ENCODE measurements around the gene TTYH3.

The TTYH3 gene

GRCh38 chr7:2710901-2711551 lies 79.2 kb downstream of the TTYH3 start:
- Mint-ChIP-seq H3K4me3 (peak overlapping the region; percentile 69), H3K4me1 (ENCODE audit: low read depth) (peaks cover 40% of the 10 kb centered on the region), H3K9me3 (no peaks in the 10 kb centered on the region), H3K27ac (peak overlapping the region; percentile 86), H3K27me3 (ENCODE audit: low read depth) (peaks cover 3% of the 10 kb centered on the region), H3K36me3 (ENCODE audit: low read depth) (peaks cover 4% of the 10 kb centered on the region)

DNA sequence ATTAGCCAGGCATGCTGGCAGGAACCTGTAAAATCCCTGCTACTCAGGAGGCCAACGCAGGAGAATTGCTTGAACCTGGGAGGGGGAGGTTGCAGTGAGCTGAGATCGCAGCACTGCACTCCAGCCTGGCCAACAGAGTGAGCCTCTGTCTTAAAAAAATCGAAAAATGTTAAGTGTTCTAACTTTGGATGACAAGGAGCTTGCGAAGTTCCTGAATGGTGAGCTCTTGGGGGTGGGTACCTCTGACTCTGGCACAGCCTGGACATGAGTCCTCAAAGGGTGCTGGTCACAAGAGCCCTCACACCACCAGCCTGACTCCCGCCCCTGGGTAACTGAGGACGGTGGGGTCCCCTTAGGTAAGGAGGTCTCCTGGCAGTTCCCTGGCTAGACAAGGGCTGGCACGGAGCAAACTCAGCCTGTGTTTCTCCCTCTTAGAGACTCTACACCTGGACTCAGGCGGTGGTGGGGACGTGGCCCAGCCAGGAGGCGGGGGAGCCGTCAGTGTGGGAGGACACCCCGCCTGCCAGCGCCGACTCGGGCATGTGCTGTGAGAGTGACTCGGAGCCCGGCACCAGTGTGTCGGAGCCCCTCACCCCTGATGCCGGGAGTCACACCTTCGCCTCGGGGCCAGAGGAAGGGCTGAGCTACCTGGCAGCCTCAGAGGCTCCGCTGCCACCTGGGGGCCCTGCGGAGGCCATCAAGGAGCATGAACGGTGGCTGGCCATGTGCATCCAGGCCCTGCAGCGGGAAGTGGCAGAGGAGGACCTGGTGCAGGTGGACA lies 80.3 kb downstream of the TTYH3 start:
- peaks cover 48% of the 10 kb centered on the region for H3K4me1 Mint-ChIP-seq (ENCODE audit: low read depth)
- H3K36me3 Mint-ChIP-seq (ENCODE audit: low read depth): peaks cover 8% of the 10 kb centered on the region
- no peak overlapping the region for H3K4me3 Mint-ChIP-seq
- H3K9me3 Mint-ChIP-seq: no peaks in the 10 kb centered on the region
- H3K27me3 Mint-ChIP-seq (ENCODE audit: low read depth): no peaks in the 10 kb centered on the region
- no peak overlapping the region for H3K27ac Mint-ChIP-seq

GRCh38 chr7:2713370-2713769 lies 81.6 kb downstream of the TTYH3 start:
- Mint-ChIP-seq H3K9me3 (no peaks in the 10 kb centered on the region), H3K4me1 (ENCODE audit: low read depth) (peaks cover 56% of the 10 kb centered on the region), H3K27ac (no peak overlapping the region), H3K36me3 (ENCODE audit: low read depth) (peaks cover 11% of the 10 kb centered on the region), H3K4me3 (no peak overlapping the region), H3K27me3 (ENCODE audit: low read depth) (no peaks in the 10 kb centered on the region)

- no peak overlapping the region for H3K4me3 Mint-ChIP-seq
- H3K27ac Mint-ChIP-seq: no peak overlapping the region
- H3K9me3 Mint-ChIP-seq: no peaks in the 10 kb centered on the region
- H3K27me3 Mint-ChIP-seq (ENCODE audit: low read depth): no peaks in the 10 kb centered on the region
- H3K36me3 Mint-ChIP-seq (ENCODE audit: low read depth): peaks cover 11% of the 10 kb centered on the region
- peaks cover 62% of the 10 kb centered on the region for H3K4me1 Mint-ChIP-seq (ENCODE audit: low read depth)
Measured at GRCh38 chr7:2713978-2714377, 82.2 kb downstream of the TTYH3 start.
